HG03575 (cell line): ENCODE data around the gene RNLS.

Source experiments
- ATAC-seq: cut with Tn5 transposase; IDR thresholded peaks from one replicate; pipeline ENCODE4 v1.9.1; 2021; ENCODE audit not compliant: unreplicated experiment, insufficient number of reproducible peaks, low FRiP score; ENCODE audit errors: extremely low read depth

The RNLS gene

DNA sequence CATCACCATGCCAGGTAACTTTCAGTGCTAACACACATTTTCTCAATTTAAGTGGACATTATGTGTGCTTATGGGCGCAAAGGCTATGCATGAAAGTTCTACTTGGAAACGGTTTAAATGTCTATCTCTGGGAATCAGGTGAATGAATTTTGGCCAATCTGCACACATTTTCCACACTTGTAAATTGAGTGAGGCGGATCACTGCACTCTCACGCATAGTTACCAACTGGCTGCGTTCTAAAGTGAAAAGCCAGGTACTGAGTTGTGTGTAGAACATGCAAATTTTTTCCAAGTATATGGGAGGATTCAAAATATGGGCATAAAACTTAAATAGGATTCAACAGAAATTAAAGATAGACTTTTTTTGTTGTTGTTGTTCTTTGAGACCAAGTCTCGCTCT lies 323.7 kb downstream of the RNLS start:
- ATAC-seq, result no peak

DNA sequence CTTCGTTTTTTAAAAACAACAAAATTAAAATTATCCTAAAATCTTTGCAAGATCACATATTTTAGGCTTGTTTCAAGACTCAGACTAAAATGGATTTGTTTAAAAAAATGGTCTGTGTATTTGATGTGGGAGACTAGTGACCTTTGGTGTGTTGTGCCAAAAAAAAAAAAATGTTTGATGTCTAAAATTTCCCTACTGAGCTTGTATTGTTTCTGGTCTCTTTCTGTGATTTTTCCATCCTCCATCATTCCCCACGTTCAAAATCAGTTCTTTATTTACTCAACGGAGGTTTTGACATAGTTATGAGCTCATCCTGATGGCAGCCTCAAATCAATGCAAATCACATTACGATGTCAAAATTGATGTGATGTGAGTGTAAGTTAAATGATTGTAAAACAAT lies 326.2 kb downstream of the RNLS start:
- ATAC-seq, result no peak

DNA sequence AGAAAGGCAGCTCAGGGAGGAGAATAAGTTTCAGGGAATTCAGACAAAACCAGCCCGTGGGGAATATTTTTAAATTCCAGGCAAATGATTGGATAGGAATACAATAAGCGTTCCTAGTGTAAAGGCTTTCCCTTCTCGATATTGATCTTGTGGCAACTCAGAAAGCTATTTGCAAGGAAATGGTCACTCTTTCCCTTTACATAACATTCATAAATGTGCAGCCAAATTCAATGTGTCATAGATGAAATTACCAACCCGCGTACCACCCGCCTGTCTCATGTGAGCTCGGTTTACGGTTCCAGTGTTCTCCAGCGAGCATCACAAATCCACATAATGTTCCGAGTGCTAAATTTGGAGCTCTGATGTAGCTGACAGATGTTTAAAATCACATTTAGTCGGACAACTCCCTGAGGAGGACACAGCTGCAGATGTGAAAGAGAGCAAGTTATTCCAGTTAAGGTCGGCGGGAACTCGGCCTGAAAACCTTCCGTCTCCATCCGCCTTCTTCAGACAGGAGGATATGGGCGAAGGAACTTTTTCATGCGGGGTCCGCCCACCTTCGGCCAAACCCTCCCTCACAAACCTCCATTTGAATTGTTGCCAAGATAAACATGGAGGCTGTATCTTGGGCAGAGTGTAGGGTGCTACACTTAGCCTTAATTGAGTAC lies 327.0 kb downstream of the RNLS start:
- no peak for ATAC-seq

DNA sequence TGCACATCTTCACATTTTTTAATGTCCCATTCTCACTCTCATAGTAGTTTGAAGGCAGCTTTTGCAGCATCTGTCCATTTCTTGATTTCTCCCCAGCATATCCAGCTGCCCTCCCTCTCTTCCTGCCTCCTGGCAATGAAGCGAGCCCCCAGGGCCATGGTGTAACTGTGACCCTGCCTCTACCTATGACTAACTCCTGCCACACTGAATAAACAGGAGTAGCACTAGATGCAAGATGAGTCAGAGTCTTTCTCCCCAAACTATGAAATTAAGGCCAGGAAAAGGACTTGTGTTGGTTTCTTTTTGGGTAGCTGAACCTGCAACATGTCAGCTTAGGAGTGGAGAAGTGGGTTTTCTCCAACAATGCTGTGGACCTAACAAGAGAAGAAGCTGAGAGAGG lies 329.0 kb downstream of the RNLS start:
- ATAC-seq, result no peak

DNA sequence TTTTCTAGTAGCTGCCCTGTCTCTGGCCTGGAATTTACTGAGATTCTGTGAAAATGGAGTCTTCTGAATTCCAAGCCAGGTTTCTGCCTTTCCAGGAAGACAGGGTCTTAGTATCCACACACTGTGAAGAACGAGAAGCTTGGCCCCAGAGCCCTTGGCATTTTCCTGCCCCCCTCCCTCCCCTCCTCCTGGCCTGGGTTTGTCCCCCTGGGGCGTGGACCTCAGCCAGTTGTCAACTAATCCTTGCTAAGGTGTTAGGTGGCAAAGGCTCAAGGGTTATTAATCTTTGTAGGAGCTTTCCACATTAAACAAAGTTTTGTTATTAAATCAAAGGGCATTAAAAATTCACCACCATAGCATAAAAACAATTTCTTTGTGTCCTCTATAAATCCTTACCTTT lies 329.5 kb downstream of the RNLS start:
- no peak for ATAC-seq

DNA sequence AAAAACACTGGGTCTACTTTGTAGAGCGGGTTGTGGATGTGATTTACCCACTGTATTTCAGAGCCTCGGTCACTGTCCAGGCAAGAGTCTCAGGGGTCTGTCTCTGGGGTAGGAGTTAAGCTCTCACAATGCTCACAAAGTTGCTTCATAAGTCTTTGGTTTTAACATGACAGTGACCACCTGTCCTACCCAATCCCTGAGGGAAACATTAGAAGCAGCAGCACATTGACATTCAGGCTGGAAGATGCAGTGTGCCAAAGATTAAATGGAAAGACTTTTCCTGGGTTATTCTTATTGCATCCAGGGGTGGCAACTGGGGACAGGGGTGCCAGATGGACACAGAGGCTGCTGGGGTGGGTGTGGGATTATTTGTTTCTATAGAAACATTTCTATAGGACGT lies 330.0 kb downstream of the RNLS start:
- ATAC-seq, result no peak

DNA sequence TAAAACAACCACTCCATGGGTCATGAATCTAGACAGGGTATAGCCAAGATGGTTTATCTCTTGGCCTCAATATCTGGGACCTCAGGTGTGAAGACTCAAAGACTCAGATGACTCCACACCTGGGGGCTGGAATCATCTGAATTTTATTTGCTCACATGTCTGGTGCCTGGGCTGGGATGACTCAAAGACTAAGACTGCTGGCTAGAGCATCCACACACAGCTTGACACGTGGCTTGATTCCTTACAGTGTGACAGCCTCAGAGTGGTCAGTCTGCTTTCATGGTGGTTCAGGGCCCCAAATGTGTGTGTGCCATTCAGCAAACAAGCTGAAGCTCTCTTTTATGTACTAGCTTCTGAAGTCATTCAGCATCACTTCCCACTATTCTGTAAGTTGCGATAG lies 333.7 kb downstream of the RNLS start:
- ATAC-seq, result no peak

DNA sequence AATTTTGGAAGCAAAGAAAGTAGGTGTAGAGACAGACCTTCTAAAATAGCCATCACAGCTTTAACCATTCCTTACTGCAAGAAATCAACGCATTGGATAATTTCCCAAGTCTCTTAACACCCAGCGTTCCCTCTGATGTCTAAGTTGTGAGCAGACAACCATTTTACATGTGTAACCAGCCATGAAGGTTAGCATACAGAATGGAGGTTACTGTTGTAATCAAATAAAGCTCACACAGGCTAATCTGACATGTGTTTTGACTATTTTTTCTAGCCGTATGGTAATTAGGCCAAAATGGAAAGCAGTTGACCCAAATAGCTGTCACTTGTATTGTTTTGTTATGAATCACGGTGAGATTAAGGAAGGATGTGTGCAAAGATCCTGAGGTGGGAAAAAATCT lies 336.4 kb downstream of the RNLS start:
- ATAC-seq, result no peak

DNA sequence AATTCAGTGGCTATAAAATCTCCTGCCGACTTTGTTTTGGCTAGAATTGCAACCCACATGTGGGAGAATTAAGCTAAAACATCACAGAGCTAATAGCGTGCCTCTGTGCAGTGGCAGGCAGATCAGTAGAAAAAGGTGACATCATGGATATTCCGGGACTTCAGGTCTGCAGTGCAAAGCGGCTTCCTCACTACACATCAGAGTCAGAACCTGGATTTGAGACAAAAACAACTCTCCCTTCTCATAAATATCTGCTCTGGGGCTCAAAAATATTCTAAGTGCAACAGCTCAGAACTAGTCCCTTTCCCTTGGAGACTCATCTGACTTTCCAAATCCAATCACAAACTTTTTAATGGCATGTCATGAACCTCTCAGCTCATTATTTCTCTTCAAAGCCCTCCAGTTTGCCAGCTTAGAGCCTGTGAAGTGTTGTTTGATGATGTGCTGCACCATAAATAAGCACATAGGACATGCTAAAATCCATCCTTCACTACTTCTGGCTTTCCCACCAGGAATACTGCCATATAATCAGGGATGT lies 337.1 kb downstream of the RNLS start:
- ATAC-seq, result no peak

DNA sequence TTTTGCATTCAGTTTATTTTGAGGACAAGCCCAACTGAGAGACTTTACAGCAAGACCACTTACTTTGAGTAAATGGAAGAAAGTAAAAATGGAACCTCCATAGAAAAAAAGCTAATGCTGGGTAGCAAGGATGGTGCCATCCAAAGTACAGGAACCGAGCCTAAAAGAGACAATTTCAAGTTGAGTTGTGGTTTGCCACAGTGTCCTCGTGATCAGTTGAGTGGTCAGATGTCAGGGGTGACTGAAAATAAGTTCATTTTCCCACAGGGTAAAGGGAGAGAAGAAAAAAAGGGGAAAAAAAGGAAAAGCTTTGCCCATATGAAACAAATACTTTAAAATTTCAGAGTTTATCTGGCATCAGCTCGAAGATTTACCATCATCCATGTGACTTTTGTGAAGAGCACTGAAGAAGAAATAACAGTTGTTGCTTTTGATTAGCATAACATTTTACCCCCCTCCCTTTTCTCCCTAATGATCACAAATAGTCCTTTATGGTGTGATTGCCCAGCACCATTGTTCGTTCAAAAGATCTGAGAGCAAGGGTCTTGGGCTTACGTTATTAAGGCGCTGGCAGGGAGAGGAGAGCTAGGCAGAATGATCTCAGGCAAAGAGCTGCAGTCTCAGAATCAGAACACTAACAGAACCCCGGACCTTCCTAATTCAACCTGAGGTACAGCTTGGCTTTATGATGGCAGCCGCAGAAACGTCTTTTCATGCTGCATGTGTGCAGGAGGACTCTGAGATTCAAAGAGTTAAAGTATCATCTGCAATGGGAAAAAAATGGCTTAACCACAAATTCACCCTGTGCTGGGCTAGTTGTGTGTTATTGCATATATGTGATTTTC lies 338.1 kb downstream of the RNLS start:
- ATAC-seq, result no peak

DNA sequence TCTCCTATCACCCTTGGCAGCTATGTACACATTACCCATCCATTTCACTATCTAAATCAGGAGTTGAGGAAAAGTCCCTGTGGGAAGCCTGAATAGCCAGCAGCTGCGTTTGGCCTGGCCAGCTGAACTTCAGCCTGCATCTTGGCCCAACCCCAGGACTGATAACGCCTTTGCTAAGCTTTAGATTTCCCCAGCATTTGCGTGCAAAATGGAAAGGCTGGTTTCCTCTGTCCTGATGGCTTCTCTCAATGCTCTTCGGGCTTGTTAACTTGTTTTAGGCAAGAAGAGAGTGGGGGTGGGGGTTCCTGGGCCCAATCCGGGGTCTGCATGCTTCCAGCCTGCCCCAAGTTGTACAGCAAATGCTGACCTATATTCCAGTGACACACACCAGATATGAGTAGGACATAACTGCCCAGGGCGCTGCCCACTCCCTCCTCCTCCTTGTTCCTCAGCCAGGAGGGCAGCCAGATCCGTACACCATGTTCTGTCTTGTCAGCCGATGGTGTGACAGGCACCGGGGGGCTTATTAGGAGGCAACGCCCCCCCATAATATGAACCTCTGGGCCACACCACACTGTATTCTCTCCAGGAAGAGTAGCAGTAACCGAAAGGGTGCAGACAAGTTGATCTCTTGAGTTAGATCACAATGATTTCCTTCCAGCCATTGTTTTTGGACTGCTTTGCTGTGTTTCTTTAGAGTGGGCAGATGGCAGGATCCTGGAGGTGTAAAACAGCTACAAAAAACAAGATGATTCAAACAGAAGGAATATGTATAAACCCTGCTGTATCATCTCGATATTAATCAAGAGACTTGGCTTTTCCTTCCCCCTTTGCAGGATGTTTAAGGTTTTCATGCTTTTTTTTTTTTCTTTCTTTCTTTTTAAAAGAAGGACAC lies 339.0 kb downstream of the RNLS start:
- ATAC-seq, result no peak

DNA sequence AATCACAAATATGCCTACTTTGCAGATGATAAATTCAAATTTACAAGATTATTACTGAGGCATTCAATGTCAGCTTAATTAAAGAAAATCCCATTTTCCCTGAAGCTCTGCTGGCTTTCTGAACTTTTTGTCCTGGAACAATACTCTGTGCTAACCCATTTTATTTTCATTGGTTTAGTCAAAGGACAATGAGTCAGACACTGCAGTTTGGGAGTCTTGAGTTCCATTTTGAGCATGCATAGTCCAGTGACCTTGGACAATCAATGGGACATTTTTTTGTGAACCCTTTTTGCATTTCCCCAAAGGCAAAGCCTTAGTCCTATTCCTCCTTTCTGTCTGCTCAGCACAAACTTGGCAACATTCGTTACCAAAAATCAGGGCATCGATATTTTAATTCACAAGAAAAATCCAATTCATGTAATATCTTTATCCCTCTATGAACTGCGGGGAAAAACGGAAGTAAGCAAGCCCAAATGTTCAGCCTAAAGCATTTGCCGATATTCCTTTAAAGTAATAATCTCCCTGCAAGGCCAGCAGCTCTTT lies 339.8 kb downstream of the RNLS start:
- no peak for ATAC-seq

DNA sequence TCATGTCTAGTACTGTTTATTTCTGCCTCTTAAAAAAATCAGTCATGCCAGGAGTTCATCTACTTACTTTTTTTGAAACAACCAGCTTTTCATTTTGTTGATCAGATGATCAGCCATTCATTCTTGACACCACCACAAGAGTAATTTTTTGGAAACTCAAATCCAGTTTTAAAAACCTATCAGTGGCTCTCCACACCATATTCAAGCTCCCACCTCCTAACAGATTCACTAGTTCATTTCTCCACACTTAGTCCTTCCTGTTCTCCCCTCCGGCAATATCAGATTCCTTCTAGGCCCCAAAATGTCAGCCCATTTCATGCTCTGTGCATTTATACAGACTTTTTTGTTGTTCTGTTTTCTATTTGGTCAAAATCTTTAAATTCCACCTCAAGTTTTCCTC lies 341.6 kb downstream of the RNLS start:
- ATAC-seq, result no peak

DNA sequence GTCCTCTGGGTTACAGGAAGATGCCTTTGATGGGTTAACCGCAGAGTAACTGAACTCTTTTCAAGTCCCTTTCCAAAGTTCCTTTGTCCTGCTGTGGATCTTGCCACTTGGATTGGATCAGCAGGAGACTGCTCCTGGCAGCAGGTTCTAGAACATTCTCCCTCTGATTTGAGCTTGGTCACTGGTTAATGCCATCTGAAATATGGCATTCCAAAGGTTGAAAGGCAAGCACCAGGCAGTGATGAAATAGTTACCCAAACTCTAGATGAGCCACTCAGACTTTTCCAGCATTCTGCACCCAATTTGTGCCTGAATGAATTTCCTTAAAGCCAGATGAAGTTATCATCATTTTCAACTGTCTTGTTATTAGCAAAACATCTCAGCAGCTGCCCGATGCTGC lies 343.9 kb downstream of the RNLS start:
- no peak for ATAC-seq

DNA sequence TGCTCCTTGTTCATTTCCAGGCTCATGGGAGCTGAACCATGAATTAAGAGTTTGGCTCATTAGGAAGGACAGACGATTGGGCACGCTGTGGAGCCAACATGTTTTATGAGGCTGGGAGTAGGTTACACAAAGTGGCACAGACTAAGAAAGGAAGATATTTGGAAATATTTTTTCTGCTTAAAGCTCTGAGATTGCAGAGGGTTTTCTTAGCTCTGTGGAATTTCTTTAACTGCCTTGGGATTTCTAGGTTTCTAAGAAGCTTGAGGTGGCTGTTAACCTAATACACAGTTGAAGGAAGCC lies 344.6 kb downstream of the RNLS start:
- no peak for ATAC-seq

DNA sequence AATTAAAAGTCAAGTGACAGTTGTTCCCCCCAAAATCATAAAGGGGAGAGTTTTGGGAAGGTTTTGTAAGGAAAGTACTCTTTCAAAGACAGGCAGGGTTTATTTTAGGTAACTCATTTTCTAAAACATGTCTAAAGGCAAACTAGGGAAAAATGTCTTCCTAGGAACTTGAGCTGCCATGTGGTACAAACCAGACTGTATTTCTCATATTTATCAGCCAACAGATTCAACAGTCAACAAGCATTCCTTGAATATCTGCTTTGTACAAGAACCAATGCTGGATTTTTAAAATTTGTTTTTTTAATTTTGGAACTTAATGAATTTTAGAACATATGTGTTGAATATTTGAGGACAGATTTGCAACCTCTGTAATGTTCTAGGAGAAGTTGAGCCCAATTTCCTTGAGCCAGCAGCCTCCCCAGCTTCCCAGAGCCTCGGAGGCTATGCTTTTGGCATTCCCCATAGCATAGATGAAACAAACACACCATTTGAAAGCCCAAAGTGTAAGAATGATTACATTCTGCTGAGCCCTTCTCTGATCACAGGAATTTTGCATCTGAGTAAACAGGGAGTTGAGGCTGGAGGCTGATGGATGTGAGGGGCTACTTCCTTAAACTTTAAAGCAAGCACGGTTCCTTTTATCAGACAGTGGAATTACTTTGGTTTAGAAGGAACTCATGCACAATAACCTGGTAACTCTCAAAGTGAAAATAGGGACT lies 345.1 kb downstream of the RNLS start:
- ATAC-seq, result no peak

DNA sequence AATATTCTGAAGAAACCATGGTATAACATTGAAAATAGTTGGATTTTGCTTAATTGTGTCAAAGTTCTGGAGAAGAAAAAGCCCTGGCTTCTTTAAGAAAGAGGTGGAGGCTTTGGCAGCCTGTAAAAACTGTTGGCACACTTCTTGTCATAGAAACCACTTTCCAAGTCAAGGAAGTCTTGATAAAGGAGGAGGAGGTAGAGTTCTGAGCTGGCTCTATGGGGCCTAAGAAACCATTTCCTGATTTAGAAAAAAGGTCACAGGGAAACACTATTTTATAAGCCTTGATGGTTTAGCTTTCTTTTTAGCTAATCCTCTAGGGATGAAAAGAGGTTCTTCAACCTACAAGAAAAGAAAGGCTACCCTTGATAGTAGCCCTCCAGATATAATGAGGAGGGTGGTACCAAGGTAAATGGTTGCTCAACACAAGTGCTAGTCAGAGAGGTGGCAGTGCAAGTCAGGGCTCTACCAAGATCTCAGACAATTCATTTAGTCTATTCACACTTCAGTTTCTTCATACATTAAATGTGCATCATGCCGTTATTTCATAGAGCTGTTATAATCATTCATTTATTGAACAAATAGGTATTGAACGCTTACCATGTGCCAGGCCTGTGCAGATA lies 346.9 kb downstream of the RNLS start:
- ATAC-seq, result no peak

DNA sequence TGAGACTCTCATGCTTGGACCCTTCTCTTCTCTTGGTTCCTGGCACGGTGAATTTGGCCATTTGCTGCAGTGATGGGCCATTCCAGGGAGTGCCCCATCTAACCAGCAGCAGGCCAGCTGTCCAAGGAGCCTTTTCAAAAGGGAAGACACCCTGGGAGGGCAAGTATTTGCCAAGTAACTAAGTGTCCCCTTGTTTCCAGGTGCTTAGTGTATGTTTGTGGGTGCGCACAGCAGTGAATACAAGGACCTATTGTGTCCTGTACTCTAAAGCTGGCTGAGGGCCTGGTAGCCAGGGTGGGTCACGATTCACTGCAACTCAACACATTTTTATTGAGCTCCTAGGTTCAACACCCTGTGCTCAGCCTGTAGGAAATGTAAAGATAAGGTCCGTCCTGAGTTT lies 348.8 kb downstream of the RNLS start:
- ATAC-seq, result no peak
